Keratinocyte (primary cell): ENCODE results near the gene OGA. TPM values are rescaled to one million over a fixed set of nuclear protein-coding genes. Genes with fewer than 3 reads are reported as not detected.

Experiments used
- DNase-seq: peaks from one replicate; pipeline ENCODE4 v3.0.0-alpha.2; 2011; ENCODE audit warnings: low read depth, missing footprints, low spot score
- FAIRE-seq: peaks from 2 replicates; lab custom pipeline; 2011; peaks lifted over from hg19 to GRCh38; lab: Jason Lieb, UNC
- H2AFZ ChIP-seq: 2 replicates; pipeline ENCODE4 v1.6.0; 2012; ENCODE audit warnings: low read length, control low read depth, inconsistent platforms; ENCODE audit not compliant: control insufficient read depth
- H3K27ac ChIP-seq: 2 replicates; pipeline ENCODE4 v1.5.1; 2011; ENCODE audit warnings: low read length; ENCODE audit not compliant: control insufficient read depth, insufficient read depth
- H3K27me3 ChIP-seq: 3 replicates; pipeline ENCODE4 v1.6.0; 2011; ENCODE audit warnings: low read length; ENCODE audit not compliant: control insufficient read depth, insufficient read depth; ENCODE audit errors: extremely low read depth
- H3K36me3 ChIP-seq, 2 experiments: 2 replicates in 1 of 2; 3 replicates in 1 of 2; pipeline ENCODE4 v1.5.1; 2011; ENCODE audit warnings: low read length in 2 of 2, mild to moderate bottlenecking in 1 of 2; ENCODE audit not compliant: control insufficient read depth in 2 of 2, insufficient read depth in 2 of 2; ENCODE audit errors: extremely low read depth in 1 of 2
- H3K4me1 ChIP-seq: 3 replicates; pipeline ENCODE4 v1.5.1; 2011; ENCODE audit warnings: low read length; ENCODE audit not compliant: control insufficient read depth, insufficient read depth; ENCODE audit errors: extremely low read depth
- H3K4me2 ChIP-seq: 3 replicates; pipeline ENCODE4 v1.6.0; 2011; ENCODE audit warnings: low read depth, low read length; ENCODE audit not compliant: control insufficient read depth, insufficient read depth; ENCODE audit errors: extremely low read depth
- H3K4me3 ChIP-seq, 3 experiments: fragments of 200-600 bp in 1 of 3; sonication (generic) in 1 of 3; 2 replicates in 2 of 3; 3 replicates in 1 of 3; pipeline ENCODE4 v1.5.1; 2011 to 2016; ENCODE audit warnings: low read length in 3 of 3, mild to moderate bottlenecking in 3 of 3, control low read depth in 2 of 3, inconsistent platforms in 1 of 3, low read depth in 1 of 3, mixed read lengths in 1 of 3, mixed run types in 1 of 3, moderate library complexity in 1 of 3; ENCODE audit not compliant: control insufficient read depth in 2 of 3, insufficient read depth in 2 of 3; ENCODE audit errors: extremely low read depth in 1 of 3
- H3K79me2 ChIP-seq: 2 replicates; pipeline ENCODE4 v1.6.0; 2012; ENCODE audit warnings: low read length; ENCODE audit not compliant: control insufficient read depth, insufficient read depth
- H3K9ac ChIP-seq: 3 replicates; pipeline ENCODE4 v1.6.0; 2011; ENCODE audit warnings: low read length; ENCODE audit not compliant: control insufficient read depth, insufficient read depth; ENCODE audit errors: extremely low read depth
- H3K9me1 ChIP-seq: 3 replicates; pipeline ENCODE4 v1.6.0; 2011; ENCODE audit warnings: low read length; ENCODE audit not compliant: control insufficient read depth, insufficient read depth; ENCODE audit errors: extremely low read depth
- H3K9me3 ChIP-seq: 2 replicates; pipeline ENCODE4 v1.5.1; 2012; ENCODE audit warnings: low read depth, low read length; ENCODE audit not compliant: control insufficient read depth
- H4K20me1 ChIP-seq: 3 replicates; pipeline ENCODE4 v1.6.0; 2011; ENCODE audit warnings: low read length; ENCODE audit not compliant: control insufficient read depth, insufficient read depth; ENCODE audit errors: extremely low read depth
- EZH2 ChIP-seq: IDR thresholded peaks from one replicate; pipeline ENCODE4 v1.6.1; 2012; ENCODE audit warnings: inconsistent platforms, mild to moderate bottlenecking, low read length, moderate library complexity
- dilution Hi-C: fragments of 300-500 bp; cut with MboI; formaldehyde crosslinking; loops from one replicate; pipeline ENCODE4 v1.7.0; 2020; ENCODE audit warnings: low sequenced_read_pairs; ENCODE audit not compliant: extremely low pct_ligation_motif_present
- polyA plus RNA-seq, 5 experiments: library from polyadenylated mRNA; depleted of rRNA in 3 of 5; stranded (reverse) in 3 of 5; stranded (forward) in 1 of 5; unstranded in 1 of 5; fragments of >200 nt; gene quantifications; 1 replicate in 1 of 5; 2 replicates in 3 of 5; 3 replicates in 1 of 5; pipeline versions ENCODE4 v1.2.1 to v1.2.3, GENCODE V29; 2011 to 2012; ENCODE audit warnings: missing spikeins in 2 of 5, low read depth in 1 of 5, low replicate concordance in 1 of 5
- TF ChIP-seq, protein P1 (sequence below), 3 experiments: IDR thresholded peaks in 1 of 3; conservative IDR thresholded peaks in 1 of 3; optimal IDR thresholded peaks in 1 of 3; 2 replicates in 2 of 3; 3 replicates in 1 of 3; pipeline versions ENCODE3 to v1.5.1; 2011; ENCODE audit warnings: low read length in 3 of 3, mild to moderate bottlenecking in 3 of 3, moderate library complexity in 2 of 3, control low read depth in 1 of 3, inconsistent platforms in 1 of 3; ENCODE audit not compliant: insufficient read depth in 2 of 3; ENCODE audit errors: extremely low read depth in 1 of 3

Gene OGA
- polyA plus RNA-seq, 1 donor (not counting 4 experiments of a cell fraction or from before 2014, with no cell fraction given) = 104 TPM

DNA sequence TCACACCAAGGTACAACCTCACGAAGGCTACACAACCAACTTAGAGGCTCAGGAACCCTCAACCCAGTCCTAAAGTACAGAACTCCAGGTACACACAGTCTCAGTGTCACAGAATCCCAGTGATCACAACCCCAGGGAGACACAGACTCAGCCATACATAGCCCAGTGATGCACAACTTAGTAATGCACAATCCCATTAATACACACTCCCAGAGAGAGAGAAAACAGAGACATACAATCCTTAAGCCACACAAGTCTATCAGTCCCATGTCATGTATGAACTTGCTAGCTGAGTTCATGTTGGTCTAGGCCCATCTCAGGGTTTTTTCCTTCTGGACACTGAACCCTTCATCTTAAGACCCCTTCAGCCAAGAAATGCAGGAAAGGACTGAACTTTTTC, 20.8 kb upstream of the OGA start:
- Histone ChIP-seq H3K27me3 (no peaks in the 10 kb centered on the region), H4K20me1 (peaks cover 10% of the 10 kb centered on the region)
- DNase-seq = no peak

DNA sequence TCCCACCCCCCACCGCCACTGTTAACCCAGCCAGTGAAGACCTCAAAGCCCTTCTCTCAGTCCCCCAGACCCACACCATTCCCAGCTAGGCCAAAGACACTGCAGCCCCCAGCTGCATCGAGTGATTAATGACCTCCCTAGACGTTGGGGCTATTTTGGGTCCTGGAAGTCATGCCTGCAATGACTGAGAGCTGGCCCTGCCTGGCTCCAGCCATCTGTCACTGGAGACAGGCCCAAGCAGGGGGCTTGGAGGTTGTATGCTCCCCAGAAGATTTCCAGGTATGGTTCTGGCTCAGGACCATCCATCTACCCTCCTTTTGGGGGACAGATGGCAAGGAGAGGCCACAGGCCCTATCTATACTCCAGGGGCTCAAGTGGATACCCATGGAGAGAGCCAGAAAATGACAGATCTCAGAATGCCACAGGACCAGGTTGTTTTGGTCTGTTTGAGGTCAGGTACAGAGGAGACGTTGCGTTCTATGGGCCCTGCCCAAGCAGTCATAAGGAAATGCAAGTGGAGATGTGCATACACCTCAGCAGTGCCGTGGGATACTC, 20.2 kb upstream of the OGA start:
- DNase-seq (no peak), FAIRE-seq (no peak)
- H2AFZ ChIP-seq = no peak overlapping the region
- no peaks in the 10 kb centered on the region for H3K79me2 ChIP-seq
- no peaks in the 10 kb centered on the region for H3K36me3 ChIP-seq
- no peak overlapping the region for H3K4me3 ChIP-seq
- H3K4me2 ChIP-seq = no peak overlapping the region
- H3K27me3 ChIP-seq = no peaks in the 10 kb centered on the region
- TF ChIP-seq EZH2 = no peak
- TF ChIP-seq, protein P1, sequence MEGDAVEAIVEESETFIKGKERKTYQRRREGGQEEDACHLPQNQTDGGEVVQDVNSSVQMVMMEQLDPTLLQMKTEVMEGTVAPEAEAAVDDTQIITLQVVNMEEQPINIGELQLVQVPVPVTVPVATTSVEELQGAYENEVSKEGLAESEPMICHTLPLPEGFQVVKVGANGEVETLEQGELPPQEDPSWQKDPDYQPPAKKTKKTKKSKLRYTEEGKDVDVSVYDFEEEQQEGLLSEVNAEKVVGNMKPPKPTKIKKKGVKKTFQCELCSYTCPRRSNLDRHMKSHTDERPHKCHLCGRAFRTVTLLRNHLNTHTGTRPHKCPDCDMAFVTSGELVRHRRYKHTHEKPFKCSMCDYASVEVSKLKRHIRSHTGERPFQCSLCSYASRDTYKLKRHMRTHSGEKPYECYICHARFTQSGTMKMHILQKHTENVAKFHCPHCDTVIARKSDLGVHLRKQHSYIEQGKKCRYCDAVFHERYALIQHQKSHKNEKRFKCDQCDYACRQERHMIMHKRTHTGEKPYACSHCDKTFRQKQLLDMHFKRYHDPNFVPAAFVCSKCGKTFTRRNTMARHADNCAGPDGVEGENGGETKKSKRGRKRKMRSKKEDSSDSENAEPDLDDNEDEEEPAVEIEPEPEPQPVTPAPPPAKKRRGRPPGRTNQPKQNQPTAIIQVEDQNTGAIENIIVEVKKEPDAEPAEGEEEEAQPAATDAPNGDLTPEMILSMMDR (optimal IDR thresholded peaks at IDR 0.05 in 1 of 3, IDR thresholded peaks at IDR 0.05 in 1 of 3, conservative IDR thresholded peaks at IDR 0.05 in 1 of 3; ENCODE audit: extremely low read depth in 1 of 3, insufficient read depth in 2 of 3, low read length in 3 of 3) = no peak
- no peak overlapping the region for H3K27ac ChIP-seq
- peaks cover 10% of the 10 kb centered on the region for H4K20me1 ChIP-seq
- H3K9ac ChIP-seq = no peak overlapping the region
- H3K4me1 ChIP-seq = peaks cover 16% of the 10 kb centered on the region
- dilution Hi-C loops = no loop called here
- no peaks in the 10 kb centered on the region for H3K9me3 ChIP-seq
- peaks cover 6% of the 10 kb centered on the region for H3K9me1 ChIP-seq

More for the DNA sequence above, 20.8 kb upstream of the OGA start:
- Histone ChIP-seq H3K27ac (no peak overlapping the region), H3K4me3 (no peak overlapping the region), H3K9ac (no peak overlapping the region), H3K36me3 (no peaks in the 10 kb centered on the region), H3K9me1 (peaks cover 6% of the 10 kb centered on the region), H3K4me1 (peaks cover 16% of the 10 kb centered on the region), H3K9me3 (no peaks in the 10 kb centered on the region), H3K4me2 (no peak overlapping the region), H2AFZ (no peak overlapping the region), H3K79me2 (no peaks in the 10 kb centered on the region)
- TF ChIP-seq, protein P1 (optimal IDR thresholded peaks at IDR 0.05 in 1 of 3, IDR thresholded peaks at IDR 0.05 in 1 of 3, conservative IDR thresholded peaks at IDR 0.05 in 1 of 3; ENCODE audit: extremely low read depth in 1 of 3, insufficient read depth in 2 of 3, low read length in 3 of 3) = no peak
- no peak for TF ChIP-seq EZH2
- no peak for FAIRE-seq
- dilution Hi-C loops = no loop called here
